ENCODE results near the gene PLPP3. TPM values are rescaled to one million over a fixed set of nuclear protein-coding genes. Genes with fewer than 3 reads are reported as not detected.
"Not testable (repeated sequence)": the region's sequence is repeated elsewhere in the genome, so short reads cannot be mapped to it uniquely, and the experiment has no call there.

PLPP3 gene
- total RNA-seq, 1 experiment from 2014 or later, result 8.2 TPM

- H3K4me3 ChIP-seq (ENCODE audit: low read depth in 2 of 2, low read length in 2 of 2); H3K36me3 ChIP-seq (ENCODE audit: control insufficient read depth, insufficient read depth, low read length); CTCF ChIA-PET; H3K27me3 ChIP-seq (ENCODE audit: control insufficient read depth, insufficient read depth, low read length); in situ Hi-C loops (cut with HindIII; ENCODE audit: low pct_unique_long_range_greater_than_20kb, low sequenced_read_pairs); DNase-seq (ENCODE audit: low read depth, low spot score); H3K4me1 ChIP-seq (ENCODE audit: control insufficient read depth, insufficient read depth, low read length); POLR2A ChIA-PET; BruUV-seq (replicated peaks); H3K9me3 ChIP-seq (ENCODE audit: control insufficient read depth, insufficient read depth, low read depth, low read length); intact Hi-C loops (cut with micrococcal nuclease; ENCODE audit: unreplicated experiment); H3K27ac ChIP-seq (ENCODE audit: low read length); ATAC-seq: not testable (repeated sequence)
These were observed 16.2 kb upstream of the PLPP3 start for GRCh38 chr1:56595397-56596191.

DNA sequence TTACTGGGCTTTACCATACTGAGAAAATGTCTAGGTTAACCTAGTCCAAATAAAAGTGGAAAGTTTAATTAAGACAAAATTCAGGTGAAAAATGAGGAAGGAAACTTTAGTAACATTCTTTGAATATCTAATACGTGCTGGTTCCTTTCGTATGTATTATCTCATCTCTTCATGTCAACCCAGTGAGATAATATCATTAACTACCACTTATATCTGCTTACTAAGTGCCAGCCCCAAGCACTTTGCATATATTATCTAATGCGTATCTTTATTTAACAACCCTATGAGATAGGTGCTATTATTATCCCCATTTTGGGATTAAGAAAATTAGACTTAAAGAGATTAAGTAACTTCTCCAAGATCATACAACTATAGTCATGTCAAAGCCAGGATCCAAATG lies 12.5 kb upstream of the PLPP3 start:
- Histone ChIP-seq H3K27me3 (ENCODE audit: control insufficient read depth, insufficient read depth, low read length) (no peaks in the 10 kb centered on the region), H3K4me3 (ENCODE audit: low read depth in 2 of 2, low read length in 2 of 2) (no peak overlapping the region), H3K9me3 (ENCODE audit: control insufficient read depth, insufficient read depth, low read depth, low read length) (no peaks in the 10 kb centered on the region), H3K36me3 (ENCODE audit: control insufficient read depth, insufficient read depth, low read length) (no peaks in the 10 kb centered on the region), H3K27ac (ENCODE audit: low read length) (no peak overlapping the region), H3K4me1 (ENCODE audit: control insufficient read depth, insufficient read depth, low read length) (no peaks in the 10 kb centered on the region)
- TF ChIP-seq SIN3A (IDR thresholded peaks at IDR 0.05; ENCODE audit: borderline replicate concordance, insufficient read depth, low read depth, low read length), result no peak
- TF ChIP-seq, protein P1, sequence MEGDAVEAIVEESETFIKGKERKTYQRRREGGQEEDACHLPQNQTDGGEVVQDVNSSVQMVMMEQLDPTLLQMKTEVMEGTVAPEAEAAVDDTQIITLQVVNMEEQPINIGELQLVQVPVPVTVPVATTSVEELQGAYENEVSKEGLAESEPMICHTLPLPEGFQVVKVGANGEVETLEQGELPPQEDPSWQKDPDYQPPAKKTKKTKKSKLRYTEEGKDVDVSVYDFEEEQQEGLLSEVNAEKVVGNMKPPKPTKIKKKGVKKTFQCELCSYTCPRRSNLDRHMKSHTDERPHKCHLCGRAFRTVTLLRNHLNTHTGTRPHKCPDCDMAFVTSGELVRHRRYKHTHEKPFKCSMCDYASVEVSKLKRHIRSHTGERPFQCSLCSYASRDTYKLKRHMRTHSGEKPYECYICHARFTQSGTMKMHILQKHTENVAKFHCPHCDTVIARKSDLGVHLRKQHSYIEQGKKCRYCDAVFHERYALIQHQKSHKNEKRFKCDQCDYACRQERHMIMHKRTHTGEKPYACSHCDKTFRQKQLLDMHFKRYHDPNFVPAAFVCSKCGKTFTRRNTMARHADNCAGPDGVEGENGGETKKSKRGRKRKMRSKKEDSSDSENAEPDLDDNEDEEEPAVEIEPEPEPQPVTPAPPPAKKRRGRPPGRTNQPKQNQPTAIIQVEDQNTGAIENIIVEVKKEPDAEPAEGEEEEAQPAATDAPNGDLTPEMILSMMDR (IDR thresholded peaks at IDR 0.05), result no peak
- DNase-seq (ENCODE audit: low read depth, low spot score) (no peak), ATAC-seq (no peak)
- in situ Hi-C loops (cut with HindIII; ENCODE audit: low pct_unique_long_range_greater_than_20kb, low sequenced_read_pairs) (no loop called here), intact Hi-C loops (cut with micrococcal nuclease; ENCODE audit: unreplicated experiment) (no loop called here)
- ChIA-PET POLR2A (no interaction called here), CTCF (no interaction called here)
- no TSS peak for BruUV-seq (replicated peaks)

DNA sequence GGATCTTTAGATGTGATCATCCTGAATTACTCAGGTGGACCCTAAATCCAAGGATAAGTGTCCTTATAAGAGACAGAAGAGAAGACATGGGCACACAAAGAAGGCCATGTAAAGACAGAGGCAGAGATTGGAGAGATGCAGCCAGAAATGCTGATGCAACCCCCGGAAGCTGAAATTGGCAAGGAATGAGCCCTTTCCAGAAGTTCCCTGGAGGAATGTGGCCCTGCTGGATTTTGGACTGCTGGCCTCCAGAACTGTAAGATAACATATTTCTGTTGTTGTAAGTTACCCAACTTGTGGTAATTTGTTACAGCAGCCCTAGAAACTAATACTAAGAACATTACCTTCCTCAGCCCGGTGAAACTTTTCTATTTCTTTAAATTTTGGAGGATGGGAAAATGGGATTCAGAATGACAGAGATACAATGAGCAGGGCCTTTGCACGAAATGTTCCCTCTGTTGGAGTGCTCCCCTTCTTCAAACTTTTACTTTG lies 11.2 kb upstream of the PLPP3 start:
- intact Hi-C loops (cut with micrococcal nuclease; ENCODE audit: unreplicated experiment), result no loop called here
- H3K27me3 ChIP-seq (ENCODE audit: control insufficient read depth, insufficient read depth, low read length), result no peaks in the 10 kb centered on the region
- H3K9me3 ChIP-seq (ENCODE audit: control insufficient read depth, insufficient read depth, low read depth, low read length), result no peaks in the 10 kb centered on the region
- CTCF ChIA-PET, result interaction anchor here (0.6 kb wide), 1 partner anchor 119 kb away, joined by 3 read pairs; no protein-coding TSS in a partner anchor
- H3K4me1 ChIP-seq (ENCODE audit: control insufficient read depth, insufficient read depth, low read length), result no peaks in the 10 kb centered on the region
- H3K4me3 ChIP-seq (ENCODE audit: low read depth in 2 of 2, low read length in 2 of 2), result no peak overlapping the region
- no peak overlapping the region for H3K27ac ChIP-seq (ENCODE audit: low read length)
- DNase-seq (ENCODE audit: low read depth, low spot score), result no peak
- ATAC-seq, result no peak
- no TSS peak for BruUV-seq (replicated peaks)
- in situ Hi-C loops (cut with HindIII; ENCODE audit: low pct_unique_long_range_greater_than_20kb, low sequenced_read_pairs), result no loop called here
- no peaks in the 10 kb centered on the region for H3K36me3 ChIP-seq (ENCODE audit: control insufficient read depth, insufficient read depth, low read length)
- TF ChIP-seq SIN3A (IDR thresholded peaks at IDR 0.05; ENCODE audit: borderline replicate concordance, insufficient read depth, low read depth, low read length), result no peak
- TF ChIP-seq POLR2AphosphoS5 (IDR thresholded peaks at IDR 0.05; ENCODE audit: low read depth, low read length), result no peak
- TF ChIP-seq TCF7L2 (IDR thresholded peaks at IDR 0.05; ENCODE audit: low read depth, low read length), result no peak
- no peak for TF ChIP-seq REST (IDR thresholded peaks at IDR 0.05; ENCODE audit: insufficient read depth in 1 of 2, low read depth in 2 of 2, low read length in 1 of 2)
- TF ChIP-seq, protein P1 (IDR thresholded peaks at IDR 0.05), result no peak
- POLR2A ChIA-PET, result interaction anchor here (0.7 kb wide), 1 partner anchor 28 kb away, joined by 4 read pairs; no protein-coding TSS in a partner anchor
